ENCODE measurements around the gene CD320. TPM values are rescaled to one million over a fixed set of nuclear protein-coding genes. Genes with fewer than 3 reads are reported as not detected.
A peak's percentile ranks its signal among the peaks of the same experiment; 100 is the strongest.

Gene CD320
- total and polyA plus RNA-seq, 10 of the 15 experiments (the other 5 are each of a cell fraction or from before 2014, with no cell fraction given), result 1.1 to 134 (median 46.5) TPM

GRCh38 chr19:8334458-8335342, 26.5 kb upstream of the CD320 start:
- WGBS (ENCODE audit: insufficient coverage, insufficient replicate concordance, low lambda C conversion rate, missing lambda C conversion rate), result 18% methylated on average over 95 of the region's 117 CpGs
- ChIA-PET CTCF (interaction anchor here (0.5 to 1.3 kb wide), 2 partner anchors 13 to 64 kb away, joined by 3 to 4 read pairs; no protein-coding TSS in a partner anchor), RAD21 (ENCODE audit: unreplicated experiment) (no interaction called here), SMC1A (ENCODE audit: uncharacterized antibody, unreplicated experiment) (interaction anchor here (1.4 kb wide), 1 partner anchor 13 kb away, joined by 3 read pairs; no protein-coding TSS in a partner anchor), POLR2A (interaction anchor here (1.0 kb wide), 1 partner anchor 28 kb away, joined by 3 read pairs; no protein-coding TSS in a partner anchor)
- no peaks in the 10 kb centered on the region for H4K20me1 ChIP-seq (ENCODE audit: control insufficient read depth, insufficient read depth)
- in situ Hi-C loops (cut with MboI) (no loop called here), intact Hi-C loops (cut with micrococcal nuclease; ENCODE audit: unreplicated experiment) (no loop called here)
- FAIRE-seq, result no peak
- no TSS peak for BruUV-seq (replicated peaks)
- peak overlapping the region; percentile 16; the same call in 1 of the 2 replicates for H3K4me3 ChIP-seq
- no peak overlapping the region for H3K9ac ChIP-seq (ENCODE audit: control insufficient read depth, insufficient read depth, low read length)
- no peak for TF ChIP-seq ZNF207 (IDR thresholded peaks at IDR 0.05; ENCODE audit: borderline replicate concordance)
- TF ChIP-seq TCF12 (IDR thresholded peaks at IDR 0.05; ENCODE audit: low read depth, low read length), result no peak
- no peak for TF ChIP-seq IKZF1 (conservative IDR thresholded peaks at IDR 0.05)
- peak; percentile 71 for TF ChIP-seq HDAC6 (IDR thresholded peaks at IDR 0.05; ENCODE audit: unreplicated experiment)
- TF ChIP-seq IRF5 (IDR thresholded peaks at IDR 0.05; ENCODE audit: borderline replicate concordance), result no peak
- no peak for TF ChIP-seq ELK1 (IDR thresholded peaks at IDR 0.05; ENCODE audit: low read depth, low read length)
- TF ChIP-seq NR2C2 (IDR thresholded peaks at IDR 0.05; ENCODE audit: borderline replicate concordance, control insufficient read depth, insufficient read length, low read depth), result no peak
- TF ChIP-seq RUNX3 (IDR thresholded peaks at IDR 0.05; ENCODE audit: low read length), result no peak
- TF ChIP-seq YBX1 (IDR thresholded peaks at IDR 0.05), result no peak
- TF ChIP-seq CHD2 (IDR thresholded peaks at IDR 0.05; ENCODE audit: borderline replicate concordance, low read depth, low read length), result no peak
- no peak for TF ChIP-seq SREBF2 (IDR thresholded peaks at IDR 0.05; ENCODE audit: low read length)
- TF ChIP-seq MYC (IDR thresholded peaks at IDR 0.05; ENCODE audit: insufficient read depth, insufficient read length, insufficient replicate concordance, low read length, severe bottlenecking), result no peak
- TF ChIP-seq MAX (IDR thresholded peaks at IDR 0.05; ENCODE audit: low read depth, low read length), result no peak
- no peak for TF ChIP-seq FOXK2 (IDR thresholded peaks at IDR 0.05)
- TF ChIP-seq TCF3 (IDR thresholded peaks at IDR 0.05; ENCODE audit: borderline replicate concordance, insufficient read depth, low read depth, low read length), result peak; percentile 48; the same call in 1 of the 2 replicates
- TF ChIP-seq ATF2 (IDR thresholded peaks at IDR 0.05; ENCODE audit: low read length), result no peak
- no peak for TF ChIP-seq BCL3 (IDR thresholded peaks at IDR 0.05; ENCODE audit: borderline replicate concordance, insufficient read depth, low read depth, low read length, poor library complexity, severe bottlenecking)
- H2AFZ ChIP-seq (ENCODE audit: control insufficient read depth, low read depth, low read length), result peak overlapping the region; percentile 39
- no peaks in the 10 kb centered on the region for H3K36me3 ChIP-seq (ENCODE audit: control insufficient read depth in 2 of 2, insufficient read depth in 2 of 2, low read length in 1 of 2)
- H3K27ac ChIP-seq (ENCODE audit: control insufficient read depth, insufficient read depth), result no peak overlapping the region
- H3K4me2 ChIP-seq (ENCODE audit: control insufficient read depth, insufficient read depth), result peak overlapping the region; percentile 71; the same call in 1 of the 2 replicates
- DNase-seq (ENCODE audit: low read depth, low spot score), result no peak
- no peaks in the 10 kb centered on the region for H3K79me2 ChIP-seq (ENCODE audit: control insufficient read depth, insufficient read depth, low read length)
- H3K9me3 ChIP-seq (replicated peaks; ENCODE audit: control insufficient read depth, insufficient read depth, low read length), result no peaks in the 10 kb centered on the region
- H3K4me1 ChIP-seq (ENCODE audit: control insufficient read depth, insufficient read depth, low read length), result peaks cover 2% of the 10 kb centered on the region; the same call in 1 of the 2 replicates
- H3K27me3 ChIP-seq (replicated peaks in 1 of 2; ENCODE audit: control insufficient read depth in 2 of 2, insufficient read depth in 2 of 2, low read length in 1 of 2), result peaks cover 2 to 5% of the 10 kb centered on the region in 2 experiments; a peak in 3 of 4 replicates
- ATAC-seq, result peak; percentile 61
